HepG2 (cell line): ENCODE measurements around the gene FKBP10. TPM values are rescaled to one million over a fixed set of nuclear protein-coding genes. Genes with fewer than 3 reads are reported as not detected.

Experiments
- ETS1 ChIP-seq: sonication (generic); formaldehyde crosslinking; IDR thresholded peaks from 2 replicates; pipeline ENCODE4 v1.4.0; 2020; ENCODE audit warnings: missing genetic modification reagents
- FUBP1 ChIP-seq: sonication (generic); formaldehyde crosslinking; IDR thresholded peaks from 2 replicates; pipeline ENCODE4 v1.5.1; 2020; ENCODE audit warnings: missing genetic modification reagents, mild to moderate bottlenecking, borderline replicate concordance
- NR2F6 ChIP-seq, 2 experiments: IDR thresholded peaks; 2 replicates each; pipeline ENCODE4 v1.6.1; 2016; ENCODE audit warnings: antibody characterized with exemption in 1 of 2, mild to moderate bottlenecking in 1 of 2
- RBAK ChIP-seq: sonication (generic); formaldehyde crosslinking; IDR thresholded peaks from 2 replicates; pipeline ENCODE4 v1.5.1; 2020; ENCODE audit warnings: mild to moderate bottlenecking, missing genetic modification reagents
- SAP130 ChIP-seq: IDR thresholded peaks from 2 replicates; pipeline ENCODE4 v1.6.1; 2016; ENCODE audit warnings: low read depth
- SETDB1 ChIP-seq: sonication (generic); formaldehyde crosslinking; IDR thresholded peaks from 2 replicates; pipeline ENCODE4 v1.5.1; 2020; ENCODE audit warnings: missing genetic modification reagents, mild to moderate bottlenecking, borderline replicate concordance
- SP1 ChIP-seq, 2 experiments: fragments of 450-650 bp in 1 of 2; sonication (generic) in 1 of 2; formaldehyde crosslinking in 1 of 2; IDR thresholded peaks; 2 replicates each; pipeline versions ENCODE4 v1.4.0 to v1.6.1; 2016 to 2020; ENCODE audit warnings: missing genetic modification reagents in 1 of 2
- ZBTB39 ChIP-seq: sonication (generic); formaldehyde crosslinking; IDR thresholded peaks from 2 replicates; pipeline ENCODE4 v1.5.0; 2020; ENCODE audit warnings: missing genetic modification reagents
- ZBTB7A ChIP-seq: sonication (generic); formaldehyde crosslinking; IDR thresholded peaks from 2 replicates; pipeline ENCODE4 v1.8.0; 2022; ENCODE audit warnings: mild to moderate bottlenecking, missing genetic modification reagents
- ZFP90 ChIP-seq: sonication (generic); formaldehyde crosslinking; IDR thresholded peaks from 2 replicates; pipeline ENCODE4 v1.8.0; 2022; ENCODE audit warnings: missing genetic modification reagents, mild to moderate bottlenecking, inconsistent platforms, borderline replicate concordance
- ZNF451 ChIP-seq: sonication (generic); formaldehyde crosslinking; IDR thresholded peaks from 2 replicates; pipeline ENCODE4 v1.5.0; 2020; ENCODE audit warnings: mild to moderate bottlenecking, missing genetic modification reagents
- ZNF597 ChIP-seq: sonication (generic); formaldehyde crosslinking; IDR thresholded peaks from 2 replicates; pipeline ENCODE4 v1.5.0; 2020; ENCODE audit warnings: missing genetic modification reagents
- ZNF674 ChIP-seq: sonication (generic); formaldehyde crosslinking; IDR thresholded peaks from 2 replicates; pipeline ENCODE4 v1.5.0; 2020; ENCODE audit warnings: low read depth, mild to moderate bottlenecking, missing genetic modification reagents
- ZNF678 ChIP-seq: sonication (generic); formaldehyde crosslinking; IDR thresholded peaks from 2 replicates; pipeline ENCODE4 v1.4.0; 2020; ENCODE audit warnings: mild to moderate bottlenecking, missing genetic modification reagents
- polyA plus RNA-seq, 8 experiments: library from polyadenylated mRNA; depleted of rRNA in 3 of 8; stranded (reverse) in 7 of 8; unstranded in 1 of 8; fragments of >200 nt; fragmentation: Illumina TruSeq in 4 of 8; extraction: Trizol in 4 of 8; gene quantifications; 2 replicates each; pipeline versions ENCODE4 v1.2.1 to v1.2.3, GENCODE V29; 2011 to 2016; ENCODE audit warnings: low read depth in 4 of 8, missing spikeins in 1 of 8, mixed read lengths in 1 of 8; ENCODE audit not compliant: insufficient read depth in 1 of 8
- total RNA-seq, 5 experiments: library from RNA; depleted of rRNA; stranded (reverse); fragments of >200 nt; fragmentation: Illumina TruSeq; extraction: Trizol; gene quantifications; 2 replicates each; pipeline ENCODE4 v1.2.3, GENCODE V29; 2016; ENCODE audit warnings: low read depth in 1 of 5
- TF ChIP-seq, protein P1 (sequence below): sonication (generic); formaldehyde crosslinking; IDR thresholded peaks from 2 replicates; pipeline ENCODE4 v1.5.0; 2020; ENCODE audit warnings: mild to moderate bottlenecking, missing genetic modification reagents, borderline replicate concordance
- TF ChIP-seq, protein P2 (sequence below): sonication (generic); formaldehyde crosslinking; IDR thresholded peaks from 2 replicates; pipeline ENCODE4 v1.5.1; 2020; ENCODE audit warnings: missing genetic modification reagents, mild to moderate bottlenecking, borderline replicate concordance

Gene FKBP10
- total and polyA plus RNA-seq, 2 of the 13 experiments (the other 11 are each of a cell fraction or from before 2014, with no cell fraction given): 149 to 573 TPM

DNA sequence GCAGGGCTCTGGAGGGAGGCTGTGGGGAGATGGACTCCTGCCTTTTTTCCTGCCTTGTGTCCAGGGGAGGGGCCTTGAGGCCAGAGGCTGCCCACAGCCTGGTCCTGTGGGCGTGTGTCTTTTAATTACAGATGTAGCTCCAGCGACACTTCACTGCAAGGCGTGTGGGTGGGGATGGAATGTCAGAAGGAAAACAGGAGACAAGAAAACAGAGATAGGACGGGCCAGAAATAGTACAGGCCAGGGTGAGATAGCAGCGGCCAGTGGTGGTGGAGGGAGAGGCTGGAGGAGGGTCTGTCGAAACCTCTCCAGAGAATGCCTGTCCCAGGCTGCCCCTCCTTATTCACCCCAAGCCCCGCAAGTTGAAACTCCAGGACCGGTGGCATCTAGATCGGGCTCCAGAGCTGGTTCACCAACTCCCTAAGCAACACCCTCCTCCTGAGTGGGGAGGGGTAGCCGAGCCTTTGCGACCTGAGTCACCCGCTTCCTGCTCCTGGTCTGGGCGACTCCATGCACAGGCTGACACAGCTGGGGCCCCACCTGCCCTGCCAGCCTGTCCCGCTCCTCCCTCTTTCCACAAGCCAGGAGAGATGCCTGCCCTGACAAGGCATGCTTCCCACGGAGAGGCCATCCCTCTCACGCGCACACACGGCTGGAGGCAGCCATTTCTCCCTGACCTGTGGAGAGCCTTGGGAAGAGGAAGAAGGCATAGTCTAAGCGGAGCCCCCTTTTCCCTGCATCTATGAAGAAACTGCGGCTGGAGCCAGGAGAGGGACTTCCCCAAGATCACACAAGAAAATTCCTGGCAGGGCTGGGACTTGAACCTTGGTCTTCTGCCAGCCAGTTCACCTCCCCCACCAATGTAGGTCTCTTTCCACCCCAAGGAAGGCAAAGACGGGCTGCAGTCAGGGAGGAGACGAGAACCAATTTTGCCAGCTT, 19.7 kb upstream of the FKBP10 start (continued):
- 0 out of 2 replicates have a peak, but pooled peaks have one; percentile 52 for TF ChIP-seq FUBP1 (CRISPR knock-in tag)
- TF ChIP-seq RBAK (CRISPR knock-in tag): no peak
- peak; percentile 80 for TF ChIP-seq SAP130 (CRISPR knock-in tag)
- TF ChIP-seq, protein P1, sequence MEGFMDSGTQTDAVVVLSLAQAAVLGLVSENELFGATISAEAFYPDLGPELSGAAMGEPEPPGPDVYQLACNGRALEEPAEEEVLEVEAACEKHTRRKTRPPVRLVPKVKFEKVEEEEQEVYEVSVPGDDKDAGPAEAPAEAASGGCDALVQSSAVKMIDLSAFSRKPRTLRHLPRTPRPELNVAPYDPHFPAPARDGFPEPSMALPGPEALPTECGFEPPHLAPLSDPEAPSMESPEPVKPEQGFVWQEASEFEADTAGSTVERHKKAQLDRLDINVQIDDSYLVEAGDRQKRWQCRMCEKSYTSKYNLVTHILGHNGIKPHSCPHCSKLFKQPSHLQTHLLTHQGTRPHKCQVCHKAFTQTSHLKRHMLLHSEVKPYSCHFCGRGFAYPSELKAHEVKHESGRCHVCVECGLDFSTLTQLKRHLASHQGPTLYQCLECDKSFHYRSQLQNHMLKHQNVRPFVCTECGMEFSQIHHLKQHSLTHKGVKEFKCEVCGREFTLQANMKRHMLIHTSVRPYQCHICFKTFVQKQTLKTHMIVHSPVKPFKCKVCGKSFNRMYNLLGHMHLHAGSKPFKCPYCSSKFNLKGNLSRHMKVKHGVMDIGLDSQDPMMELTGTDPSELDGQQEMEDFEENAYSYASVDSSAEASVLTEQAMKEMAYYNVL (CRISPR knock-in tag): peak; percentile 29; the same call in 1 of the 2 replicates
- 0 out of 2 replicates have a peak, but pooled peaks have one; percentile 17 for TF ChIP-seq ETS1
- TF ChIP-seq ZBTB7A (CRISPR knock-in tag): peak; percentile 22; the same call in 1 of the 2 replicates
- TF ChIP-seq ZBTB39: 0 out of 2 replicates have a peak, but pooled peaks have one; percentile 17
- no peak for TF ChIP-seq SP1 (IDR thresholded peaks at IDR 0.05)
- no peak for TF ChIP-seq SP1 (CRISPR knock-in tag; IDR thresholded peaks at IDR 0.05)
- TF ChIP-seq NR2F6 (IDR thresholded peaks at IDR 0.05): no peak
- 0 out of 2 replicates have a peak, but pooled peaks have one; percentile 25 for TF ChIP-seq NR2F6 (CRISPR knock-in tag; IDR thresholded peaks at IDR 0.05)
- no peak for TF ChIP-seq ZNF597 (CRISPR knock-in tag)
- TF ChIP-seq, protein P2, sequence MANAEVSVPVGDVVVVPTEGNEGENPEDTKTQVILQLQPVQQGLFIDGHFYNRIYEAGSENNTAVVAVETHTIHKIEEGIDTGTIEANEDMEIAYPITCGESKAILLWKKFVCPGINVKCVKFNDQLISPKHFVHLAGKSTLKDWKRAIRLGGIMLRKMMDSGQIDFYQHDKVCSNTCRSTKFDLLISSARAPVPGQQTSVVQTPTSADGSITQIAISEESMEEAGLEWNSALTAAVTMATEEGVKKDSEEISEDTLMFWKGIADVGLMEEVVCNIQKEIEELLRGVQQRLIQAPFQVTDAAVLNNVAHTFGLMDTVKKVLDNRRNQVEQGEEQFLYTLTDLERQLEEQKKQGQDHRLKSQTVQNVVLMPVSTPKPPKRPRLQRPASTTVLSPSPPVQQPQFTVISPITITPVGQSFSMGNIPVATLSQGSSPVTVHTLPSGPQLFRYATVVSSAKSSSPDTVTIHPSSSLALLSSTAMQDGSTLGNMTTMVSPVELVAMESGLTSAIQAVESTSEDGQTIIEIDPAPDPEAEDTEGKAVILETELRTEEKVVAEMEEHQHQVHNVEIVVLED (CRISPR knock-in tag): 0 out of 2 replicates have a peak, but pooled peaks have one; percentile 15
- no peak for TF ChIP-seq ZNF674
- no peak for TF ChIP-seq ZNF678 (CRISPR knock-in tag)
- TF ChIP-seq ZNF451 (CRISPR knock-in tag): peak; percentile 50; the same call in 1 of the 2 replicates
- no peak for TF ChIP-seq SETDB1 (CRISPR knock-in tag)
- peak; percentile 40; the same call in 1 of the 2 replicates for TF ChIP-seq ZFP90 (CRISPR knock-in tag)
